Stimulated activated naive CD4-positive, alpha-beta T cell treated with Interleukin-2 at 50 U/mL for 16 hours (primary cell): ENCODE results near the gene AK4.

ENCODE experiments used
- DNase-seq: peaks from one replicate; lab custom pipeline; 2025; lab: John Stamatoyannopoulos, UW

AK4 gene

GRCh38 chr1:65278376-65279069, 130.5 kb downstream of the AK4 start:
- DNase-seq, result no peak

GRCh38 chr1:65279070-65279779, 131.2 kb downstream of the AK4 start:
- no peak for DNase-seq
